NCI-H1436 (cell line): ENCODE measurements around the gene NUDT4.
A peak's percentile ranks its signal among the peaks of the same experiment; 100 is the strongest.
"Not testable (repeated sequence)": the region's sequence is repeated elsewhere in the genome, so short reads cannot be mapped to it uniquely, and the experiment has no call there.

Source experiments
- DNase-seq: peaks from one replicate; lab custom pipeline; 2025; lab: John Stamatoyannopoulos, UW

NUDT4 gene

GRCh38 chr12:93429448-93429847 lies 51.7 kb downstream of the NUDT4 start:
- DNase-seq: no peak

DNA sequence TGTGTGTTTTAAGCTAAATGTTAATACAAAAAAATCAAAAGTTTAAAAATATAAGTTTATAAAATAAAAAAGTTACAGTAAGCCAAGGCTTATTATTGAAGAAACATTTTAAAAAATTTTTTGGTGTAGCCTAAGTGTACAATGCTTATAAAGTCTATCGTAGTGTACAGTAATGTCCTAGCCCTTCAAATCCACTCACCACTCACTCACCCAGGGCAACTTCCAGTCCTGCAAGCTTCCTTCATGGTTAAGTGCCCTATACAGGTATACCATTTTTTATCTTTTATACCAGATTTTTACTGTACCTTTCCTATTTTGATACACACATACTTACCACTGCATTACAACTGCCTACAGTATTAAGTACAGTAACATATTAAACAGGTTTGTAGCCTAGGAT lies 52.1 kb downstream of the NUDT4 start:
- DNase-seq: no peak

GRCh38 chr12:93430280-93430679 lies 52.6 kb downstream of the NUDT4 start:
- DNase-seq: no peak

DNA sequence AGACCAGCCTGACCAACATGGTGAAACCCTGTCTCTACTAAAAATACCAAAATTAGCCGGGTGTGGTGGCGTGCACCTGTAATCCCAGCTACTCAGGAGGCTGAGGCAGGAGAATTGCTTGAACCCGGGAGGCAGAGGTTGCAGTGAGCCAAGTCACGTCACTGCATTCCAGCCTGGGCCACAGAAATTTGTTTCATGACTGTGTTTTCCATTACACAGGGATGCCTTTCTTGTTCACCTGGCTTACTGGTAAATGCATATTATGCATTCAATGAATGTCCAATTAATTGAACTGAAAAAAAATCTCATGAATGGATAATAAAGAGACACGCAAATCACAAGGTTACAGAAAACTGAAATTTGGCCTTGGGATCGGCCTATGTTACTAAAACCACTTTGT lies 54.3 kb downstream of the NUDT4 start:
- not testable (repeated sequence) for DNase-seq

DNA sequence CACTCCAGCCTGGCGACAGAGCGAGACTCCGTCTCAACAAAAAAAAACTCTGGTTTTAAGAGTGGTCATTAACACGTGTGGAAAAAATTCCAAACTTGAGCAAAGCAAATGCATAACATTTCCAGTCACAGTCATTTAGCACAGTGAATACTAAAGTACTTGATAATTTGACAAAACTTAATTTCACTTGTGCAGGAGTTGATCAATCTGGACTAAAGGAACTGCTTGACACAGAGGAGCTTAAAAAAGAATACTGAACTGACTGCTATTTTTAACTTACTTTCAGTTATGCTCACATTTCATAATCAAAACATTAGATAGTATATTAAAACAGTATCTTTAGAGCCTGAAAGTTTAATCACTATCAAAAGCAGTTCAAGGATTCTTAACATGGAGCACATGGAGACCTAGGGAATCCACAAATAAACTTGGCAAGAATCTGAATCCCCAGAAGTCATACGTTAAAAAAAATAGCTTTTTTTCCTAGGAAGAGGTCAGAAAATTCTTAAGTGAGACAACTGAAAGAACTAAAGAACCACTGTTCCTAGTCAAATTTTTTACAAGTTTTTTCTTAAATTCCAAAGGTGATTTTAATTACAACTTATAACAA lies 56.6 kb downstream of the NUDT4 start:
- no peak for DNase-seq

DNA sequence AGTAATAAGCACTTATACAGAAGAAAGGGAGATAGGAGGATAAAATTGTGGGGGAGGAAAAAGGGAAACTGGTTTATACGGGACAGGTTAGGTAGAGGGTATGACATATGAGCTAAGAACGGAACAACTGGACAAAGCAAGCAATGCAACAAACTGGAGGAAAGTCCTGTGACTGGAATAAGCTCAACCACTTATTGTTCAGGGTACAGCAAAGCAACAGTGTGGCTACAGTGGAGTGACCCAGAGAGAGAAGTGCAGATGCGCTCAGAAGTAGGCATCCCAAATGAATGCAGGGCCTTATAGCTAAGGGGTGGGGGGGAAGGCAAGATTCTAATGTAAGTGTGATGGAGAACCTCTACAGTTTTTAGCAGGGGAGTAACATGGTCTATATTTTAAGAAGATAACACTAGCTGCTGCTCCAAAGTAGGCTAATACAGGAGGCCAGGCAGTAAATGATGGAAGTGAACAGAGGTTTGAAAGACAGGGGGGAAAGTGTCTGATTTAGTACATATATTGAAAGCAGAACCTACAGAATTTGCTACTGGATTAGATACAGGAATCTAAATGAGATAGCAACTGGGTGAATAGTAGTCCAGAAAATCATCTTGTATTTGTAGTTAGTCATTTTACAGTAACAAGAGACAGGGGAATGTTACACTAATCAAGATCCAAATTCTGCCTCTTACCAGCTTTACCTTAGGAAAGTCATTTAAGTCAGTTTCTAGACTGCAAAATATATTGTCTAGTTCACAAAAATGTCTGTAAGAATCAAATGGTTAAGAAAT lies 60.7 kb downstream of the NUDT4 start:
- no peak for DNase-seq

GRCh38 chr12:93440043-93440835 lies 62.5 kb downstream of the NUDT4 start:
- no peak for DNase-seq

- DNase-seq: no peak
Measured at GRCh38 chr12:93441081-93441616, 63.4 kb downstream of the NUDT4 start.

- DNase-seq: peak; percentile 95
Measured at GRCh38 chr12:93441617-93442410, 64.1 kb downstream of the NUDT4 start, which contains the start of gene UBE2N. Gene UBE2N, minus strand, starts transcription at chr12:93441947. Its CDS starts 63 bp downstream, at chr12:93441884.

GRCh38 chr12:93442411-93443340 lies 65.0 kb downstream of the NUDT4 start:
- no peak for DNase-seq

DNA sequence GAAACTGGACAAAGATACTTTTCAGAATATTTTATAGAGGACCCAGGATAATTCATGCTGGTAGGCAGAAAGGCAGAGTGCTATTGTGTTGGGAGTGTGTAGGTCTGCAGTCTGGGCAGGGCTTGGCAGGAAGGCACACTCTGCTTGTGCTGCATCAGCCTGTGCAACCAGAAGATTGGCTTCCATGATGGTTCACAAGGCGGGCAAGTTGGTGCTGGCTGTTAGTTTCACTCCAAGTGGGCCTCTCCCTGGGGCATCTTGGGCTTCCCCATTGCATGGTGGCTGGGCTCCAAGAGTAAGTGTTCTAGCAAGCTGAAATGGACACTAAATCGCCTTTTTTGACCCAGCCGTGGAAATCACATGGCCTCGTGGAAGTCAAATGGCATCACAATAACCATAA lies 65.9 kb downstream of the NUDT4 start:
- no peak for DNase-seq

- peak; percentile 3 for DNase-seq
Measured at GRCh38 chr12:93447555-93448290, 70.0 kb downstream of the NUDT4 start.

- DNase-seq: no peak
Measured at GRCh38 chr12:93448796-93449195, 71.1 kb downstream of the NUDT4 start.

DNA sequence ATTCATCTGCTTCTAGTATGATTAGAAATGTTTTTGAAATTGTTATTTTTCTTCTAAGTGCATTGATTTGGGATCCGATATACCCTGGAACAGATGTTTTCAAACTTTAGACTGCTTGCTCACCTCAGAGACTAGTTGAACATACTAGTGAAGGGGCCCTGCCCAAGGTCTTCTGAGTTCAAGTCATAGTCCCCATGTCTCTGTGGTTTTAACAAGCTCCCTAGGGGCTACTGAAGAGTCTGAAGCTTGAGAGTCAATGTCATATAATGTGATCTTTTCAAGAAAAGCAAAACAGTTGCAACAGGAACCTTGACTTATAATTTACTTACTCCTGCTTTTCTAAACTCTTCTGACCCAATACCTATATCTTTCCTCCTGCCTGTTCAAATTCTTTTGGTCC lies 71.6 kb downstream of the NUDT4 start:
- DNase-seq: no peak

- no peak for DNase-seq
Measured at GRCh38 chr12:93451423-93452158, 73.9 kb downstream of the NUDT4 start.

DNA sequence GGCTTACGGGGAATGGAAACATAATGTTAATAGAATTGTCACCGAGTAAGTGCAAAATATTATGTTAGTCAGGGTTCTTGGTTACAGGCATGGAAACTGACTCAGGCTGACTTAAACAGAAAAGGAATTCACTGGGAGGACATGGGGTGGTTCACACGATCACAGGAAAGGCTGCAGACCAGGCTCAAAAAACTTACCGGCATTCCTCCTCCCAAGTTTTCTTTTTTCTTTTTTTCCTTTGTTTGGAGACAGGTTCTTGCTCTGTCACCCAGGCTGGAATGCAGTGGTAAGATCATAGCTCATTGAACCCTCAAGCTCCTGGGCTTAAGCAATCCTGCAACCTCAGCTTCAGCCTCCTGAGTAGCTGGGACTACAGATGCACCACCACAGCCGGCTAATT lies 75.9 kb downstream of the NUDT4 start:
- no peak for DNase-seq

- no peak for DNase-seq
Measured at GRCh38 chr12:93456077-93456476, 78.4 kb downstream of the NUDT4 start.
